SJCRH30 (cell line): ENCODE results near the gene C16orf89. TPM values are rescaled to one million over a fixed set of nuclear protein-coding genes. Genes with fewer than 3 reads are reported as not detected.

ENCODE experiments used
- DNase-seq, 2 experiments: peaks; one replicate each; pipeline ENCODE4 v3.0.0-alpha.2; 2015 to 2020
- H3K27ac ChIP-seq: fragments of 250-450 bp; sonication (Bioruptor Pico); 2 replicates; pipeline ENCODE4 v1.5.1; 2020; ENCODE audit warnings: mild to moderate bottlenecking, moderate library complexity
- H3K27me3 ChIP-seq: fragments of 250-450 bp; sonication (Bioruptor Pico); 2 replicates; pipeline ENCODE4 v1.5.1; 2020; ENCODE audit warnings: mild to moderate bottlenecking, moderate library complexity
- H3K36me3 ChIP-seq: fragments of 250-450 bp; sonication (Bioruptor Pico); 2 replicates; pipeline ENCODE4 v1.5.1; 2020; ENCODE audit warnings: mild to moderate bottlenecking, moderate library complexity
- H3K4me1 ChIP-seq: fragments of 250-450 bp; sonication (Bioruptor Pico); 2 replicates; pipeline ENCODE4 v1.5.1; 2020; ENCODE audit warnings: mild to moderate bottlenecking, moderate library complexity
- H3K4me3 ChIP-seq: fragments of 250-450 bp; sonication (Bioruptor Pico); 2 replicates; pipeline ENCODE4 v1.5.1; 2020; ENCODE audit warnings: mild to moderate bottlenecking, moderate library complexity
- H3K9me3 ChIP-seq: fragments of 250-450 bp; sonication (Bioruptor Pico); replicated peaks from 2 replicates; pipeline ENCODE4 v1.5.1; 2020; ENCODE audit warnings: mild to moderate bottlenecking, moderate library complexity
- total RNA-seq: library from RNA; depleted of rRNA; stranded (reverse); fragments of >200 nt; shearing (Covaris generic); gene quantifications from 2 replicates; pipeline ENCODE4 v1.2.3, GENCODE V29; 2014

The C16orf89 gene
- total RNA-seq, 1 experiment from 2014 or later, result not detected

DNA sequence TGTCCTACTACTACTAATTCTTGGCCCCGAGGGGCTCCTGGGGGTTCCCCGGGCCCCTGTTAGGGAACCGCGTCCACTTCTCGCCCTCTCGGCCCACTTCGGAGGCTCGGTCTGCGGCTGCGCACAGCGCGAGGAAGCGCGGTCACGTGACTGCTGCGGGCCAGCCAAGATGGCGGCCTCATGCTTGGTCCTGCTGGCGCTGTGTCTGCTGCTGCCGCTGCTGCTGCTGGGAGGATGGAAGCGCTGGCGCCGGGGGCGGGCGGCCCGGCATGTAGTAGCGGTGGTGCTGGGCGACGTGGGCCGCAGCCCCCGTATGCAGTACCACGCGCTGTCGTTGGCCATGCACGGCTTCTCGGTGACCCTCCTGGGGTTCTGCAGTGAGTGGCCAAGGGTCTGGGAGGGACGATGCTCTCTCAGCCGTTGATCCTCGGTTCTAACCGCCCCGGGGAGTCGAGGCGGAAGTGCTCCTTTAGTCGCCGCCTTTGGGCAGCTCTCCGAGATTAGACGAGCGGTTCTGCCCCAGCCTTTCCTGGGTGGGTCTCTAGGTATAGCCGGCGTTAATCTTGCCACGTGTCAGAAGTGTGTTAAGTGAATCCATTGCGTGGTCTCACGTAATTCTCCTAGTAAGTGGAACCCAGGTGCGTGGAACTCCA, 6.1 kb upstream of the C16orf89 start, which contains the start of gene ALG1:
ALG1 (plus strand) TSS at position 163 of the 653 bp plus-strand sequence; CDS start at position 170, 7 bp downstream.
- Histone ChIP-seq H3K27ac (peak within 1 kb of the TSS; percentile 54), H3K4me3 (peak within 1 kb of the TSS; percentile 90), H3K27me3 (no peaks in the 10 kb centered on the region), H3K36me3 (no peaks in the 10 kb centered on the region), H3K4me1 (no peaks in the 10 kb centered on the region), H3K9me3 (no peaks in the 10 kb centered on the region)
- peak; percentile 85 to 87 for DNase-seq

DNA sequence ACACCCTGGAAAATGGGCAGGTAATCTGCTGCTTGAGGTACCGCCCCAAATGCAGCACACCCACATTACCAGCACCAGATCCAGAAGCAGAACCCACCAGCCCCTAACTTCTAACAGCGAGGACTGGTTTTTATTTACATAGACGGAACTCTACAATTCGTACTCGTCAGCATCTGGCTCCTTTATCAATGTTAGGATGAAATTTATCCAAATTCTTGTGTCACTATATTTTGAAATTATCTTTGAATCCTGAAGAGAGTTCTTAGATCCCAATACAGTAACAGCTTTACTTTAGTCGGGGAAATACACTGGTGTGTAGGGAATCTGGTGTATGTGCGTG, 5.6 kb upstream of the C16orf89 start:
- DNase-seq, result no peak
- Histone ChIP-seq H3K4me1 (no peaks in the 10 kb centered on the region), H3K27ac (peak overlapping the region; percentile 54; the same call in 1 of the 2 replicates)

DNA sequence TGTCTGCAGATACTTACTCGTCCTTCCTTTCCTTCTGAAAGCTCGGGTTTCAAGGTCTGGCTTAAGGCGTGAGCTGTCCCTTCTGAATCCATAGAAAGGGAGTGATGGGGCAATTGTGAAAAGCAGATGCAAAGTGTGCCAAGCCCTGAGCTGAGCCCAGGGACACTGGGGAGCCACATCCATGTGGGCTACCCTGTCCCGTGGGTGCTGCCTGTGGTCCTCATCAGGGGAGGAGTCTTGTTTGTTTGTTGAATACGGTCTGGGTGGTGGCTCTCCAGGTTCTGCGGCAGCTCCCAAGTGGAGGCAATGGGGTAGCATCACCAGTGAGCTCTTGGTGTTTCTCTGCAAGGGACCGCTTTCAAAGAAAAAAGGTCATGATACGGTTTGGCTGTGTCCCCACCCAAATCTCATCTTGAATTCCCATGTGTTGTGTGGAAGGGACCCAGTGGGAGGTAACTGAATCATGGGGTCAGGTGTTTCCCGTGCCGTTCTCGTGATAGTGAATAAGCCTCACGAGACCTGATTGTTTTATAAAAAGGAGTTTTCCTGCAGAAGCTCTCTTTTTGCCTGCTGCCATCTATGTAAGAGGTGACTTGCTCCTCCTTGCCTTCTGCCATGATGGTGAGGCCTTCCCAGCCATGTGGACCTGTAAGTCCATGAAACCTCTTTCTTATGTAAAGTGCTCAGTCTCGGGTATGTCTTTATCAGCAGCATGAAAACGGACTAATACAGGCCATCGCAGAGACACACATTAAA, 4.9 kb upstream of the C16orf89 start:
- Histone ChIP-seq H3K4me3 (no peak overlapping the region), H3K9me3 (no peaks in the 10 kb centered on the region), H3K27me3 (peaks cover 10% of the 10 kb centered on the region), H3K27ac (no peak overlapping the region), H3K4me1 (no peaks in the 10 kb centered on the region), H3K36me3 (no peaks in the 10 kb centered on the region)
- no peak for DNase-seq

More for the DNA sequence above, 5.6 kb upstream of the C16orf89 start:
- Histone ChIP-seq H3K4me3 (peak overlapping the region; percentile 90), H3K27me3 (peaks cover 3% of the 10 kb centered on the region), H3K36me3 (no peaks in the 10 kb centered on the region), H3K9me3 (no peaks in the 10 kb centered on the region)

DNA sequence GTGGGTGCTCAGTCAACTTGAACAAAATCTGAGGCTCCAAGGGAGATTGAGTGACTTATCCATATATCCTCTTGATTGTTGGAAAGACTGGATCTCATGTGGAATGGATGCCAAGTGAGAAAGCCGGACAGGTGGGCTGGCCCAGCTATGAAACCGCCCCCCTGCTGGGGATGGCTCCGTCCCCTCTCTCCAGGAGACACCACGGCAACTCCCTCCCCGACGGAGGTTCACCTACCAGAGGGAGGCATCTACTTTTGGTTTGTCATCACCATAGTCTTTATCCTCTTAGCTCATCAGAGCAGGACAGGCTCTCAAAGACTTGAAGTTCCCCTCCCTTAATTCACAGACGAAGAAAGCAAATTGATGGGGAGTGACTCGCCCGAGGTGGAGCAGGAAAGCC, 4.1 kb upstream of the C16orf89 start:
- H3K4me3 ChIP-seq, result no peak overlapping the region
- no peaks in the 10 kb centered on the region for H3K36me3 ChIP-seq
- H3K4me1 ChIP-seq, result no peaks in the 10 kb centered on the region
- H3K9me3 ChIP-seq, result no peaks in the 10 kb centered on the region
- peaks cover 15% of the 10 kb centered on the region for H3K27me3 ChIP-seq
- no peak for DNase-seq
- no peak overlapping the region for H3K27ac ChIP-seq

DNA sequence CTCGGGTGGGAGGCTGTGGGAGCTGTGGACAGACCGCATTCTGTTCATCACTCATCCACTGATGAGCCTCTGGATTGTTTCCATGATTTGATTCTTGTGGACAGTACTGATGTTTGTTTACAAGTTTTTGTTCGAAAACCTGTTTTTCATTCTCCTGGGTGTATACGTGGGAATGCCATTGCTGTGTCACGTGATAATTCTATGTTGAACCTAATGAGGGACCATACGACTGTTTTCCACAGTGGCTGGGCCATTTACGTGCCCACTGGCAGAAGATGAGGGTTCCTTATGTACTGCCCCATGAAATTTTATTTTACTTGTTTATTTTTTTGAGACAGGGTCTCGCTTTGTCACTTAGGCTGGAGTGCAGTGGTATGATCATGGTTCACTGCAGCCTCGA, 3.3 kb upstream of the C16orf89 start:
- Histone ChIP-seq H3K36me3 (no peaks in the 10 kb centered on the region), H3K27me3 (peaks cover 15% of the 10 kb centered on the region), H3K4me1 (no peaks in the 10 kb centered on the region), H3K9me3 (no peaks in the 10 kb centered on the region), H3K4me3 (no peak overlapping the region), H3K27ac (no peak overlapping the region)
- DNase-seq, result no peak

DNA sequence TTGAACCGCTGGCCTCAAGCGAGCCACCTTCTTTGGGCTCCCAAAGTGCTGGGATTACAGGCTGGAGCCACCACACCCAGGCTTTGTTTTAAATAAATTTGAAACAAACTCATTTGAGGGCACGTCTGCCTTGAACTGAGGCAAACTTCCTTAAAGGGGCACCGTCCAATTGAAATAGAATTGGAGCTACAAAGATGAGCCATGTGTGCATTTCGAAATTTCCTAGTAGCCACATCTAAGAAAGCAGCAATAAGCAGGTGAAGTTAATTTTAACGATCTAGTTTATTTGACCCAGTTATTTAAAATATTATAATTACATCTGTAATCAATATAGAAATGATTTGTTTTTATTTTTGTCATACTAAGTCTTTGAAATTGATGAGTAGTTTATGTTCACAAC, 755 bp upstream of the C16orf89 start:
- DNase-seq, result no peak
- H3K4me1 ChIP-seq, result no peaks in the 10 kb centered on the region
- H3K27ac ChIP-seq, result no peak overlapping the region
- no peaks in the 10 kb centered on the region for H3K36me3 ChIP-seq
- H3K9me3 ChIP-seq, result no peaks in the 10 kb centered on the region
- peaks cover 15% of the 10 kb centered on the region for H3K27me3 ChIP-seq
- no peak overlapping the region for H3K4me3 ChIP-seq

DNA sequence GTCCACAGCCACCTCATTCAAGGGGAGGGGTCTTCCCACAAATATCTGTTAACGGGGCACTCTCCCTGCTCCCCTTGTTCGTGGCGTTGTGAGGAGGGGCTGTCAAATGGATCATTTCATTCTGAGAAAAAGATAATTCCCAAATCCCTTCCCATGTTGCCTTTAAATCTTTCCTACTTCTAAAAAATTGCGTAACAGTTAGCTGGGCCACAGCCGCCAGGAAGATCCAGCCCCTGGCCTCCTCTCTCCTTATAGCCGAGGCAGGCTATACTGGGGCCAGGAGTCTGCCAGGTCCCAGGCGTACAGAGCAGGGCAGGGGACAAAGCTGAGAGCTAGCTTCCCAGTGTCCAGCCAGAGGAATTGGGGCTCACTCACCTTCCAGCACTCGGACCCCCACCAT, 430 bp downstream of the C16orf89 start:
- H3K27me3 ChIP-seq, result peaks cover 15% of the 10 kb centered on the region
- DNase-seq, result no peak
- no peaks in the 10 kb centered on the region for H3K4me1 ChIP-seq
- H3K27ac ChIP-seq, result no peak overlapping the region
- H3K36me3 ChIP-seq, result no peaks in the 10 kb centered on the region
- no peak overlapping the region for H3K4me3 ChIP-seq
- H3K9me3 ChIP-seq, result no peaks in the 10 kb centered on the region

DNA sequence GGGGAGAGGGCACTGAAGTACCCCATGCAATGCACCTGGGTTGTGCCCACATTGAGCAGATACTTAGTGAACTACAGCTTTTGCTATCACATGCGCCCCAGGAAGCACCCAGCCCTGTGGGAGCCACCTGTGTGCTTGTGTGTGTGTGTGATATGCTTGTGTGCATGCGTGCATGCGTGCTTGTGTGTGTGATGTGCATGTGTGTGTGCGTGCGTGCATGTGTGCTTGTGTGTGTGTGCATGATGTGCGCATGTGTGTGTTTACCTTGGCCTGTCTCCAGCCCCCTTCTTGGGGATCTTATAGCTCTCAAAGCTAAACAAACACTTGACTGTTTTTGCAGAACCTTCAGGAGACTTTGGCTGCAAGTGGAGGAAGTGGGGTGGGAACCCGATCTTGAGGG, 841 bp downstream of the C16orf89 start:
- Histone ChIP-seq H3K9me3 (no peaks in the 10 kb centered on the region), H3K27ac (no peak overlapping the region), H3K27me3 (peaks cover 15% of the 10 kb centered on the region), H3K36me3 (no peaks in the 10 kb centered on the region), H3K4me3 (no peak overlapping the region), H3K4me1 (no peaks in the 10 kb centered on the region)
- DNase-seq, result no peak

DNA sequence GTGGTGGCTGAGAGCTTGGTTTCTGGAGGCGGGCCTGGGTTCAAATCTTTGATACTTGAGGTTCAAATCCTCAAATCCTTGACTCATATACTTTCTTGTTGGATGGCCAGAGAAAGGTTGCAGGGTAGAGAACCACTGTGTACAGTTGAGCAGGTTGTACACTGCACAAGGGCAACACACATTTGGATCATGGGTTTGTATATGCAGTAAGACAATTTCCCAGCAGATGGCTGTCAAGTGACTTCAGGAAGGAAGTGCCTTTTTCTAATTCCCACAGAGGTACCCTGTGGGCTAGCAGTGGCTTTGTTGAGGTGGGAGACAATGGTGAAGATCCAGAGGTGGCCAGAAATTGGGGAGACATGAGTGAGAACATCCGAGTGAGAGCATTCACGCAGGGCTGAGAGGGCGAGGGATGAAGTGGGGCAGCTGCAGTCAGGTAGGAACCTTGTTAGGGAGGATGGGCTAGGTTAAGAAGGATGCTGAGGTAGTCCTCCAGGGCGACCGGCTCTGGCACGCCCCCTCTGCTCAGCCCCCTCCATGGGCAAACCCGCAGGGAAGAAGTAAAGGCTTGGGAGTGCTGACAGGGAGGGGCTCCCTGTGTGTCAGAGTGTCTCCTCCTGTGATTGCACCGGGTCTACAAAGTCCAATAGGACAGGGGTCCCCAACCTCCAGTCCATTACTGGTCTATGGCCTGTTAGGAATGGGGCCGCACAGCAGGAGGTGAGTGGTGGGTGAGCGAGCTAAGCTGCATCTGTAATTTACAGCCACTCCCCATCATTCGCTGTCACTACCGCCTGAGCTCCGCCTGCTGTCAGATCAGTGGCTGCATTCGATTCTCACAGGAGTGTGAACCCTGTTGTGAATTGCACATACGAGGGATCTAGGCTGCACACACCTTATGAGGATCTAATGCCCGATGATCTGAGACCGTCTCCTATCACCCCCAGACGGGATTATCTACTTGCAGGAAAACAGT, 2.7 kb downstream of the C16orf89 start:
- H3K9me3 ChIP-seq, result no peaks in the 10 kb centered on the region
- peaks cover 15% of the 10 kb centered on the region for H3K27me3 ChIP-seq

DNA sequence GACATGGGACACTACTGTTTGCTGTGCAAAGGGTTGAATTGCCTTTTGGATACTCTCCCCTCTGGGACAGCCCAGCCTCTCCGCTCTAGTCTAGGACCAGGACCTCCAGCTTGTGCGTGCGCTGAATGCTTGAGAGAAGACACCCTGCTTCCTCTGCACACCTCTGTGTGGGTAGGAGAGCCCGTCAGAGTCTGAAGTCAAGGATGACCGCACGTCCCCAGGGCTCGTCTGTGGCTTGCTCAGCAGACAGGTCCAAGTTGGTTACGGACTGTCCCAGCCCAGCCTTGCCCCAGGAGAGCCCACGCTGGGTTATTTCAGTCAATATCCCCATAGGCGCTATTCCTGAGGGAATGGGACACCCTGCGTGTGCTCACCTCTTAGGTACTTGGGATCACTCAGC, 3.7 kb downstream of the C16orf89 start:
- Histone ChIP-seq H3K27ac (no peak overlapping the region), H3K4me1 (no peaks in the 10 kb centered on the region), H3K27me3 (peaks cover 15% of the 10 kb centered on the region), H3K36me3 (no peaks in the 10 kb centered on the region), H3K4me3 (no peak overlapping the region), H3K9me3 (no peaks in the 10 kb centered on the region)
- no peak for DNase-seq

More for the DNA sequence above, 2.7 kb downstream of the C16orf89 start:
- Histone ChIP-seq H3K4me1 (no peaks in the 10 kb centered on the region), H3K36me3 (no peaks in the 10 kb centered on the region), H3K4me3 (no peak overlapping the region), H3K27ac (no peak overlapping the region)
- no peak for DNase-seq

DNA sequence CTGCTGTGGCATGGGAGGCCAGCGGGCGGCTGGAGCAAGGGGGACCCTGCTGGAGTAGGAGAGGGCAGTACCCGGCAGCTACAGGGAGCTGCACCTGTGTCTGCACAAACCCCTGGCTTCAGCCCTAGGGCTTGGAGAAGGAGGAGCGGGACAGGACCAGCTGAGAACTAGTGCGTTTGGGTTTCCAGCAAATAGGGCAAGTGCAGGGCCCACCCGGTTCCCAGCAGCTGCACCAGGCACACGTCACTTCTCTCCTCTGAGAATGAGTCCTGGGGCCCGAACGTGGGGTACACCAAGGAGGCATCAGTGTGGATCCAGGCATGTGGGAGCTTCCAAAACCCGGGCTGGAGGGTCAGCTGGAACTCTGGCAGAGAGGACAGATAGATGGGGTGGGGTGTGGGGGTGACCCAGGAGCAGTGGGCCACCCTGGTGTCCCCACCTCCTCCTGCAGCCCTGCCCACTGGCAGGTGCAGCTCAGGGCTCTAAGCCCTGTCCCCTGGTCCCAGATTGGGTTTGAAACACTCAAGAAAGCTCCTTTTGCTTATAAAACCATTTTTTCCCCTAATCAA, 5.6 kb downstream of the C16orf89 start:
- no peak for DNase-seq
- H3K27ac ChIP-seq, result no peak overlapping the region
- no peak overlapping the region for H3K4me3 ChIP-seq
- no peaks in the 10 kb centered on the region for H3K36me3 ChIP-seq
- no peaks in the 10 kb centered on the region for H3K4me1 ChIP-seq
- H3K27me3 ChIP-seq, result peaks cover 3% of the 10 kb centered on the region; the same call in 1 of the 2 replicates
- H3K9me3 ChIP-seq, result no peaks in the 10 kb centered on the region

DNA sequence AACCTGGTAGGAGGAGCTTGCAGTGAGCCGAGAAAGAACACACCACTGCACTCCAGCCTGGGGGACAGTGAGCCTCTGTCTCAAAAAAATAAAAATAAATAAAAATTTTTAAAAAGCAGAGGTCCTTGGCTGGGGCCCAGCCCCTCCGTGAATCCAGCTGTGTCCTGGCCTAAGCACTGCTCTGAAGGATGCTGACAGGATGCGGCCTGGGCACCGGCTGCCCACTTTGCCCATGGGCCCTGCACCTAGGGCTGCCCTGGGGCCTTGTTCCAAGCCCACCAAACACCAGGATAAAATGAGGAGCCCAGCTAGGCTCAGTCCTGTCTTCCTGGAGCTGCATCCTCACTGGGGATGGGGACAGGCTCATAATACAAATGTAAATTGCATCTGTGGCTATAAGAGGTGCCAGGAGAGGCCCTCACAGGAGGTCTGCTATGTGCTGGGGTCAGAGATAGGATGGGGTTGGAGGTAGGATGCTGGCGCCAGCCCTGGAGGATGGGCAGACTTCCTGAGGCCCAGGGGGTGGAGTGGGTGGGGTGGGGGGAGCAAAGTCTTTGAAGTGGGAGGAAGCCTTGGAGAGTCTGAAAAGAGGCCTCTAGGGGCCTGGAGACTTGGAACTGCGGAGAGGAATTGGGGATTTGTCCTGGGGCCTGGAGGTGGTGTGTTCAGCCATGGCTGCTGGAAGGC, 6.2 kb downstream of the C16orf89 start:
- Histone ChIP-seq H3K27ac (no peak overlapping the region), H3K9me3 (no peaks in the 10 kb centered on the region), H3K4me3 (no peak overlapping the region), H3K27me3 (no peaks in the 10 kb centered on the region), H3K36me3 (no peaks in the 10 kb centered on the region), H3K4me1 (no peaks in the 10 kb centered on the region)
- DNase-seq, result no peak

DNA sequence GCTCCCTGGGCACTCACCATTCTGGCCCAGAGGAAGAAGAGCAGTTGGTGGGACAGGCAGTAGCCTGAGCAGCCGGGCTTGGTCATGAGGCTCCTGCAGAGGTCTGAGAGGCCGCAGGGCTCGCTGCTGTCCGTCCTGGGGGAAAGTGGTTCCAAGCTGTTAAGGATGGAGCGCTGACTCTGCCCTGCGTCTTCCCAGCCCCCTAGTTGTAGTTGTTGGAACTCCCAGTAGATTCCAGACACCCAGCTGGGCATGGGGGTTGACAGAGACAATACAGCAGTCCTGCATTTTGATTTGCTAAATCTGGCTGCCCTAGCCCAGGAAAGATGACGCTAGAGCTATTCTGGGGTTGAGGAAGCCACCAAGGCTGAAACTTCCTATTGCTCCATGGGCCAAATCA, 7.3 kb downstream of the C16orf89 start:
- peak in 1 of 2 experiments; percentile 15 for DNase-seq
- no peaks in the 10 kb centered on the region for H3K27me3 ChIP-seq
- no peaks in the 10 kb centered on the region for H3K36me3 ChIP-seq

GRCh38 chr16:5056352-5056751, 9.4 kb downstream of the C16orf89 start:
- no peaks in the 10 kb centered on the region for H3K27me3 ChIP-seq
- H3K4me1 ChIP-seq, result no peaks in the 10 kb centered on the region
- no peak overlapping the region for H3K4me3 ChIP-seq
- no peaks in the 10 kb centered on the region for H3K9me3 ChIP-seq
- no peaks in the 10 kb centered on the region for H3K36me3 ChIP-seq
- H3K27ac ChIP-seq, result no peak overlapping the region
- DNase-seq, result peak; percentile 25 to 50

More for the DNA sequence above, 7.3 kb downstream of the C16orf89 start:
- Histone ChIP-seq H3K27ac (no peak overlapping the region), H3K4me3 (no peak overlapping the region), H3K4me1 (no peaks in the 10 kb centered on the region), H3K9me3 (no peaks in the 10 kb centered on the region)
